HG03469 (cell line): ENCODE results near the gene C20orf96.
"Not testable (repeated sequence)": the region's sequence is repeated elsewhere in the genome, so short reads cannot be mapped to it uniquely, and the experiment has no call there.

Source experiments
- ATAC-seq: cut with Tn5 transposase; IDR thresholded peaks from one replicate; pipeline ENCODE4 v1.9.1; 2021; ENCODE audit warnings: mild to moderate bottlenecking, moderate library complexity, moderate number of reproducible peaks; ENCODE audit not compliant: unreplicated experiment

C20orf96 gene

DNA sequence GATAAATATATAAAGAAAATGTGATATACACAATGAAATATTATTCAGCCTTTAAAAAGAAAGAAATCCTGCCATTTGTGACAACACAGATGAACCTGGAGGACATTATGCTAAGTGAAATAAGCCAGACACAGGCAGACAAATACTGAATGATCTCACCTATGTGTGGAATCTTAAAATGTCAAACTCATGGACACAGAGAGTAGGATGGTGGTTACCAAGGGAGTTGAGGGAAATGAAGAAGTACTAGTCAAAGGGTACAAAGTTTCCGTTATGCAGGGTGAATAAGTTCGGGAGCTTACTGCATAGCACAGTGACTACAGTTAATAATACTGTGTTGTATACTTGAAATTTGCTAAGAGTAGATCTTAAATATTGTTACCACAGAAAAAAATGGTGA is 47.6 kb downstream of the C20orf96 start:
- no peak for ATAC-seq

DNA sequence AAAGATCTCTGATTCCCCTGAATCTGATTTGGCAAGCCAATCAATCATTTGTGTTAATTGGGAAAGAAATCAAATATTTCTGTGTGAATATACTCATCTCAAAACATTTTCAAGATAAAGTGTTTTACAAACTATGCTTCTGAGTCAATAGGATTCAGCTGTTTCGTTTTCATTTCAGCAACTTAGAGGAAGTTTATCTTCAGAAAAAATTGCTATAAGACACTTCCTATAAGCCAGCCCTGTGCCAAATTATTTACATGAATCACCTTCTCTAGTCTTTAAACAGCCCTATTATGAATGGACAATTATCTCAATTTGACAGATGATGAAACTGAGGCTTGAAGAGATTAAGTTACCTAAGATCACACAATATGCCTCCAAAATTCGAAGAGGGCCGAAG is 52.6 kb downstream of the C20orf96 start:
- ATAC-seq = no peak

DNA sequence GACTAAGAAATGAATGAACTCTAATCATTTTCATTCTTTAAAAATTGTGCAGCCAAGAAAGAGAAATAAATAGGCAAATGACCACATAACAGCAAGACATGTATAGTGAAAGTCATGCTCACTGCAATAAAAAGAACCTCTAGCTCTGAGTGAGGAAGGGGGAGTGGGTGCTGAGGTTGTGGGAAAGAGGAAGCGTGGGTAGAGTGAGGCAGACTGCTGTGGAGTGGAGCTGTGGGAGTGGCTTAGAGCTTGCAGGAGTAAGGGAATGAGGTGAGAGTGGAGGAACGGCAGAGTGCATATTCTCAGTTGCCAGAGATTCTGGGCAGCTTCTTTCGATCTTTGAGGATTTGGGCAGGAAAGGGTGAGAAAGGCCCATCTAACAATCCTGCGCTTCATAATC is 53.1 kb downstream of the C20orf96 start:
- ATAC-seq = no peak

DNA sequence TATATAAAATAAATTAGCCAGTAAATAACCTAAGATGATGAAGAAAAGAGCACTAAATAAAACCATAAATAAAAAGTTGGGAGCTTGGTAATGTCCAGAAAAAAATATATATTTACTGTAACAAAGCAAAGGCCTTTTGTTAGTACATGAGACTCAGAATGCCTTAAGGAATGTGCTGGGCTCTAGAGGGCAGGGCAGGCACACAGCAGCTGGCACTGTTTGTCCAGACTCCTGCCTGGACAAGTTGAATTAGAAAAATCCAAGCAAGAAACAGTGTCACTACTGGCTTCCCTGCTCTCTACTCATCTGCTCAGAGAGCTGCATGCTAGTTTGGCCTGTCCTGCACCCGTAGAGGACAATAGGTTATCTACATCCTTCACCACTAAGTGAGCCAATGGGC is 54.7 kb downstream of the C20orf96 start:
- no peak for ATAC-seq

DNA sequence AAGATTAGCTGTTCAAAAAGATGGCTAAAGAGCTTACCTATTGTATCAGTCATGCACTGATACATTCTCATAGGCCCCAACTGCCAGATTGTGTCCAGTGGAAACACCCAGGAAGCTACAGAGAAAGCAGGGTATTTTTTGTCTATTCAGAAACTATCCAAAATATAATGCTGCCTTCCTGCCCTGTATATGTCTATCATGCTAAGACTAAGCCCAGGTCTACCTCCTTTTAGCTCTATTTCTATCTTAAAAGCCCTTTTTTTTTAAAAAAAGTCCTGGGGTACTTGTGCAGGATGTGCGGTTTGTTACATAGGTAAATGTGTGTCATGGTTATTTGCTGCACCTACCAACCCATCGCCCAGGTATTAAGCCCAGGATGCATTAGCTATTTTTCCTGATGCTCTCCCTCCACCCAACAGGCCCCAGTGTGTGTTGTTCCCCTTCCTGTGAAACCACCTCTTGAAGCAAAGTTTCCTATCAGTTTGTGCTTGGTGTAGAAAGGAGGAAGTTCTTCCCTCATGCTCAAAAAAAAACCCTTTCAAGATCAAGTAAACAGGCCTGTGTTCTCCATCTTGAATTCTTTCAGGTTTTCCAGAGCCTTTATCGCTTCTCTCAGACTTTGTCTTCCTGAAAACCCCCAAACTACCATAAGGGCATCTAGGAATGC is 63.0 kb downstream of the C20orf96 start:
- no peak for ATAC-seq

DNA sequence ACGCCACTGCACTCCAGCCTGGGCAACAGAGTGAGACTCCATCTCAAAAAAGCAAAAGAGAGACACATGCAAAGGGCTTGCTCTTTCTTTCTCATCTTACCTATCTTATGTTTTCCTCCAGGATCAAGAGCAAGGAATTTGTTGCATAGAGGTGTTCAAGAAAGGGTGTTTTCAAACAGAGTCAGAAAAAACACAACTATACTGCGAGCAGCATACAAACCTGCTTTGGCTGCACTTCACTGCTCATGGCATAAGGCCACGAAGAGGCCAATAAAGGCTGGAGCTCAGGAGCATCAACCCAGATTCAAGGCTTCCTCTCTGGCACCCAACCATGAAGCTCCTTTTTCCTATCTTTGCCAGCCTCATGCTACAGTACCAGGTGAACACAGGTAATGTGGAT is 63.6 kb downstream of the C20orf96 start, which contains the start of gene DEFB129:
DEFB129 (plus strand) TSS at position 301 of the 400 bp plus-strand sequence; CDS start at position 332, 31 bp downstream.
- no peak for ATAC-seq

DNA sequence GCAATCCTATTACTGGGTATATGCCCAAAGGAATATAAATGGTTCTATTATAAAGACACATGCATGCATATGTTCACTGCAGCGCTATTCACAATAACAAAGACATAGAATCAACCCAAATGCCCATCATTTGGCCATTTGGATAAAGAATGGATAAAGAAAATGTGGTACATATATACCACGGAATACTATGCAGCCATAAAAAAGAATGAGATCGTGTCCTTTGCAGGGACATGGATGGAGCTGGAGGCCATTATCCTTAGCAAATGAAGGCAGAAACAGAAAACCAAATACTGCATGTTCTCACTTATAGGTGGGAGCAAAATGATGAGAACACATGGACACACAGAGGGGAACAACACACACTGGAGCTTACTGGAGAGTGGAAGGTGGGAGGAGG is 64.7 kb downstream of the C20orf96 start:
- not testable (repeated sequence) for ATAC-seq

DNA sequence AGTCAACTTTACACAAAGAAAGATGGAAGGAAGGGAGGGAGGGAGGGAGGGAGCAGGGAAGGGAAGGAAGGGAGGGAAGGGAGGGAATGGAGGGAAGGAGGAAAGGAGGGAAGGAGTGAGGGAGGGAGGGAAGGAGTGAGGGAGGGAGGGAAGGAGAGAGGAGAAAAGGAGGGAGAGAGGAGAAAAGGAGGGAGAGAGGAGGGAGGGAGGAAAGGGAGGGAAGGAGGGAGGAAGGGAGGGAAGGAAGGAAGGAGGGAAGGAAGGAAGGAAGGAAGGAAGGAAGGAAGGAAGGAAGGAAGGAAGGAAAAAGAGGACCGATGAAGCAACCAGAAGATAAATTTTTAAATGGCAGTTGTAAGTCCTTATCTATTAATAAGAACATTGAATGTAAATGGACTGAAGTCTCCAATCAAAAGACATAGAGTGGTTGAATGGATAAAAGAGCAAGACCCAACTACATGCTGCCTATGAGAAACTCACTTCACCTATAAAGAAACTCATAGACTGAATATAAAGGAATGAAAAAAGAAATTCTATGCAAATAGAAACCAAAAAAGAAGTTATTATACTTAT is 69.2 kb downstream of the C20orf96 start:
- ATAC-seq = no peak
